ENCODE measurements around the gene SCAP.
"Not testable (repeated sequence)": the region's sequence is repeated elsewhere in the genome, so short reads cannot be mapped to it uniquely, and the experiment has no call there.

The SCAP gene

GRCh38 chr3:47479826-47480160 is 4.1 kb upstream of the SCAP start:
- DNase-seq, result no peak

- no peak for DNase-seq
Observed at GRCh38 chr3:47478022-47478421, 2.3 kb upstream of the SCAP start.

GRCh38 chr3:47476644-47477199 is 981 bp upstream of the SCAP start:
- no peak for DNase-seq

- DNase-seq, result no peak
Observed at GRCh38 chr3:47476330-47476626, 537 bp upstream of the SCAP start.

- no peak for DNase-seq
Observed at GRCh38 chr3:47475029-47475569, 642 bp downstream of the SCAP start.

GRCh38 chr3:47473391-47473790 is 2.4 kb downstream of the SCAP start:
- DNase-seq, result no peak

GRCh38 chr3:47469616-47470015 is 6.1 kb downstream of the SCAP start:
- no peak for DNase-seq

GRCh38 chr3:47468315-47468714 is 7.4 kb downstream of the SCAP start:
- DNase-seq, result not testable (repeated sequence)

- peak; percentile 85 for DNase-seq
Observed at GRCh38 chr3:47464588-47464987, 11.2 kb downstream of the SCAP start.

- DNase-seq, result not testable (repeated sequence)
Observed at GRCh38 chr3:47459534-47460085, 16.1 kb downstream of the SCAP start.

GRCh38 chr3:47456984-47457383 is 18.8 kb downstream of the SCAP start:
- no peak for DNase-seq

- peak; percentile 28 for DNase-seq
Observed at GRCh38 chr3:47455806-47456452, 19.8 kb downstream of the SCAP start.

GRCh38 chr3:47452453-47453215 is 23.1 kb downstream of the SCAP start:
- no peak for DNase-seq

- DNase-seq, result no peak
Observed at GRCh38 chr3:47444103-47444502, 31.6 kb downstream of the SCAP start.

GRCh38 chr3:47443611-47443995 is 32.1 kb downstream of the SCAP start:
- DNase-seq, result no peak

GRCh38 chr3:47441796-47442551 is 33.8 kb downstream of the SCAP start:
- no peak for DNase-seq

- DNase-seq, result peak; percentile 26
Observed at GRCh38 chr3:47440131-47440530, 35.6 kb downstream of the SCAP start.

GRCh38 chr3:47436180-47436579 is 39.6 kb downstream of the SCAP start:
- DNase-seq, result no peak

GRCh38 chr3:47434849-47435248 is 40.9 kb downstream of the SCAP start:
- DNase-seq, result no peak

GRCh38 chr3:47433796-47434195 is 41.9 kb downstream of the SCAP start:
- DNase-seq, result no peak

- no peak for DNase-seq
Observed at GRCh38 chr3:47432673-47433072, 43.1 kb downstream of the SCAP start.

- no peak for DNase-seq
Observed at GRCh38 chr3:47431225-47431624, 44.5 kb downstream of the SCAP start.

- DNase-seq, result no peak
Observed at GRCh38 chr3:47430606-47431005, 45.1 kb downstream of the SCAP start.

Measured in inflammatory macrophage treated with lipopolysaccharide for 4 hours (primary cell).